Testis (tissue), 2 donors: ENCODE data around the gene CACYBP.

Source experiments
- POLR2A ChIP-seq: fragments of 450-650 bp; IDR thresholded peaks from one replicate; pipeline ENCODE4 v1.6.1; 2017; ENCODE audit warnings: antibody characterized with exemption, mild to moderate bottlenecking, moderate library complexity
- TF ChIP-seq, protein P1 (sequence below), 3 experiments: fragments of 450-650 bp in 2 of 3; fragments of 200-600 bp in 1 of 3; sonication (generic) in 1 of 3; IDR thresholded peaks; one replicate each; pipeline ENCODE4 v1.5.1; 2016 to 2019; ENCODE audit warnings: antibody characterized with exemption in 3 of 3, mild to moderate bottlenecking in 2 of 3, moderate library complexity in 1 of 3

DNA sequence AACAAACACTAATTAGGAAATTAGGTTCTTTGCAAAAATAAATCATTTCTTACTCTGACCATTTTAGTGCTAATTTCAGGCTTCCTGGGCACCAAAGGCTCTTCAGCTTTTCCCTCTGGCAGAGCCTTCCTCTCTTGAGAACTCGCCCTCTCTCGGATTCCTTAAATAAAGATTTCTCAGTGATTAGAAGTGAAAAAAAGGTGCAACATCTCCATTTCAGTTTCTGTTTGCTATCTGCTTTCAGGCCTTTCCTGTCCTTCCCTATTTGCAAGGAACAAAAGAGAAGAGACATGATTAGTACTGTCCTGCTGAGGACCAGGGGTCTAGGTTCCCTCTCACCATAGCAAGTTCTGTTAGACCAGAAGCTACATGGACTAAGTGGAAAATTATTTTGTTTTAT lies 27.8 kb upstream of the CACYBP start:
- TF ChIP-seq, protein P1, sequence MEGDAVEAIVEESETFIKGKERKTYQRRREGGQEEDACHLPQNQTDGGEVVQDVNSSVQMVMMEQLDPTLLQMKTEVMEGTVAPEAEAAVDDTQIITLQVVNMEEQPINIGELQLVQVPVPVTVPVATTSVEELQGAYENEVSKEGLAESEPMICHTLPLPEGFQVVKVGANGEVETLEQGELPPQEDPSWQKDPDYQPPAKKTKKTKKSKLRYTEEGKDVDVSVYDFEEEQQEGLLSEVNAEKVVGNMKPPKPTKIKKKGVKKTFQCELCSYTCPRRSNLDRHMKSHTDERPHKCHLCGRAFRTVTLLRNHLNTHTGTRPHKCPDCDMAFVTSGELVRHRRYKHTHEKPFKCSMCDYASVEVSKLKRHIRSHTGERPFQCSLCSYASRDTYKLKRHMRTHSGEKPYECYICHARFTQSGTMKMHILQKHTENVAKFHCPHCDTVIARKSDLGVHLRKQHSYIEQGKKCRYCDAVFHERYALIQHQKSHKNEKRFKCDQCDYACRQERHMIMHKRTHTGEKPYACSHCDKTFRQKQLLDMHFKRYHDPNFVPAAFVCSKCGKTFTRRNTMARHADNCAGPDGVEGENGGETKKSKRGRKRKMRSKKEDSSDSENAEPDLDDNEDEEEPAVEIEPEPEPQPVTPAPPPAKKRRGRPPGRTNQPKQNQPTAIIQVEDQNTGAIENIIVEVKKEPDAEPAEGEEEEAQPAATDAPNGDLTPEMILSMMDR (IDR thresholded peaks at IDR 0.05) = no peak
- TF ChIP-seq POLR2A = no peak
